Upper lobe of left lung (tissue), 6 donors: ENCODE data around the gene RNF130. TPM values are rescaled to one million over a fixed set of nuclear protein-coding genes. Genes with fewer than 3 reads are reported as not detected.

Experiments
- ATAC-seq, 2 donors: fragments of 200-7000 bp; cut with Tn5 transposase; one replicate each; pipeline ENCODE4 v1.9.1; 2022; ENCODE audit warnings: mild to moderate bottlenecking in 2 of 2, moderate library complexity in 2 of 2; ENCODE audit not compliant: low FRiP score in 2 of 2
- DNase-seq, 2 donors: peaks; one replicate each; pipeline ENCODE4 v3.0.0-alpha.2; 2019 to 2020
- H3K27ac ChIP-seq, 4 donors: fragments of 200-600 bp; sonication (generic); one replicate each; pipeline ENCODE4 v1.5.1; 2016 to 2019
- H3K27me3 ChIP-seq, 4 donors: fragments of 200-600 bp; sonication (generic); one replicate each; pipeline ENCODE4 v1.5.1; 2017 to 2019
- H3K36me3 ChIP-seq, 4 donors: fragments of 200-600 bp; sonication (generic); one replicate each; pipeline ENCODE4 v1.5.1; 2016 to 2019
- H3K4me1 ChIP-seq, 4 donors: fragments of 200-600 bp; sonication (generic); one replicate each; pipeline ENCODE4 v1.5.1; 2018 to 2019
- H3K4me3 ChIP-seq, 4 donors: fragments of 200-600 bp; sonication (generic); one replicate each; pipeline ENCODE4 v1.5.1; 2017 to 2019; ENCODE audit warnings: mild to moderate bottlenecking in 2 of 4, moderate library complexity in 1 of 4
- H3K9me3 ChIP-seq, 4 donors: fragments of 200-600 bp; sonication (generic); one replicate each; pipeline ENCODE4 v1.5.1; 2018 to 2019
- EP300 ChIP-seq, 4 donors: sonication (generic); formaldehyde crosslinking; IDR thresholded peaks; one replicate each; pipeline ENCODE4 v1.5.1; 2017; ENCODE audit warnings: antibody characterized with exemption in 4 of 4, control low read depth in 2 of 4
- POLR2A ChIP-seq, 4 donors: fragments of 450-650 bp; IDR thresholded peaks; one replicate each; pipeline ENCODE4 v1.5.1; 2016 to 2017; ENCODE audit warnings: antibody characterized with exemption in 4 of 4, mild to moderate bottlenecking in 2 of 4
- POLR2AphosphoS5 ChIP-seq, 2 donors: sonication (generic); formaldehyde crosslinking; IDR thresholded peaks; one replicate each; pipeline ENCODE4 v1.5.1; 2017; ENCODE audit warnings: antibody characterized with exemption in 2 of 2
- WGBS, 2 donors: methylation state at CpG; one replicate each; pipeline ENCODE4 v1.1.5; 2017 to 2018; 5-methylcytosine and 5-hydroxymethylcytosine counted together
- total RNA-seq, 6 donors: library from RNA; depleted of rRNA in 4 of 6; stranded (reverse); fragments of >200 nt in 4 of 6; gene quantifications; one replicate each; pipeline versions ENCODE4 v1.1.0 to v1.2.1, GENCODE V29; 2016 to 2021
- TF ChIP-seq, protein P1 (sequence below), 6 experiments: fragments of 450-650 bp in 4 of 6; fragments of 200-600 bp in 2 of 6; sonication (generic) in 2 of 6; IDR thresholded peaks; one replicate each; pipeline ENCODE4 v1.5.1; 2016 to 2019; ENCODE audit warnings: antibody characterized with exemption in 6 of 6
- donor health status: DM: no; HTN: no; CAD: no; lungs with moderate emphysema.
- donor health status: DM: no; HTN: yes; CAD: no; lungs with severe emphysema.

The RNF130 gene
- total RNA-seq, 6 donors from 2014 or later = 54.5 to 137 (median 98.2) TPM

- ATAC-seq = no peak
Measured at GRCh38 chr5:180078348-180078747, 6.8 kb upstream of the RNF130 start.

GRCh38 chr5:180077594-180078284 lies 6.2 kb upstream of the RNF130 start:
- Histone ChIP-seq H3K27ac (no peak overlapping the region), H3K4me1 (no peaks in the 10 kb centered on the region), H3K9me3 (no peaks in the 10 kb centered on the region), H3K4me3 (no peak overlapping the region), H3K36me3 (no peaks in the 10 kb centered on the region), H3K27me3 (no peaks in the 10 kb centered on the region)
- DNase-seq = no peak
- no peak for TF ChIP-seq POLR2AphosphoS5 (IDR thresholded peaks at IDR 0.05)
- TF ChIP-seq EP300 (IDR thresholded peaks at IDR 0.05) = no peak
- no peak for TF ChIP-seq POLR2A (IDR thresholded peaks at IDR 0.05)
- TF ChIP-seq, protein P1, sequence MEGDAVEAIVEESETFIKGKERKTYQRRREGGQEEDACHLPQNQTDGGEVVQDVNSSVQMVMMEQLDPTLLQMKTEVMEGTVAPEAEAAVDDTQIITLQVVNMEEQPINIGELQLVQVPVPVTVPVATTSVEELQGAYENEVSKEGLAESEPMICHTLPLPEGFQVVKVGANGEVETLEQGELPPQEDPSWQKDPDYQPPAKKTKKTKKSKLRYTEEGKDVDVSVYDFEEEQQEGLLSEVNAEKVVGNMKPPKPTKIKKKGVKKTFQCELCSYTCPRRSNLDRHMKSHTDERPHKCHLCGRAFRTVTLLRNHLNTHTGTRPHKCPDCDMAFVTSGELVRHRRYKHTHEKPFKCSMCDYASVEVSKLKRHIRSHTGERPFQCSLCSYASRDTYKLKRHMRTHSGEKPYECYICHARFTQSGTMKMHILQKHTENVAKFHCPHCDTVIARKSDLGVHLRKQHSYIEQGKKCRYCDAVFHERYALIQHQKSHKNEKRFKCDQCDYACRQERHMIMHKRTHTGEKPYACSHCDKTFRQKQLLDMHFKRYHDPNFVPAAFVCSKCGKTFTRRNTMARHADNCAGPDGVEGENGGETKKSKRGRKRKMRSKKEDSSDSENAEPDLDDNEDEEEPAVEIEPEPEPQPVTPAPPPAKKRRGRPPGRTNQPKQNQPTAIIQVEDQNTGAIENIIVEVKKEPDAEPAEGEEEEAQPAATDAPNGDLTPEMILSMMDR (IDR thresholded peaks at IDR 0.05) = no peak
- 82 to 86% methylated on average over 8 to 9 of the region's 9 CpGs for WGBS, 2 donors
- no peak for ATAC-seq

More at GRCh38 chr5:180078348-180078747, 6.8 kb upstream of the RNF130 start:
- TF ChIP-seq EP300 (IDR thresholded peaks at IDR 0.05) (no peak), POLR2A (IDR thresholded peaks at IDR 0.05) (no peak), POLR2AphosphoS5 (IDR thresholded peaks at IDR 0.05) (no peak)
- 82 to 97% methylated on average over 9 of the region's 9 CpGs for WGBS, 2 donors
- Histone ChIP-seq H3K4me1 (no peaks in the 10 kb centered on the region), H3K9me3 (no peaks in the 10 kb centered on the region), H3K4me3 (no peak overlapping the region), H3K36me3 (no peaks in the 10 kb centered on the region), H3K27me3 (no peaks in the 10 kb centered on the region), H3K27ac (no peak overlapping the region)
- no peak for DNase-seq

DNA sequence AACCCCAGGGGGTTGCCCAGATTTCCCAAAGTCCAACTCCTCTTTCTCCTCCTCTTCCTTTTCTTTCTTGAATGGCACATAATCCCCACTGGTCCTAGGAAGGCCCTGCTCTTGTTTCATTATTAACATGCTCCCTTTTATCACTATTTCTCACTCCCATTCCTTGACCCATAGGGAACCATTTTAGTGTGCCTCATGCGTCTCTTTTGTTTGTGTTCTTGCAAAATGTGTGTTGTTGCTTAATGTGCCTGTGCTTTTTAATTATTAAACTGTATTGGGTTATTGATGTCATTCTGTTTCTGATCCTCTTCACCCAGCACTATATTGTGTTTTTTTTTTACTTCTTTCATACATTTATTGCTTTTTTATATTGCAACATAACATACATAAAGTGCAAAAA lies 4.1 kb upstream of the RNF130 start:
- TF ChIP-seq POLR2AphosphoS5 (IDR thresholded peaks at IDR 0.05) (no peak), EP300 (IDR thresholded peaks at IDR 0.05) (no peak), POLR2A (IDR thresholded peaks at IDR 0.05) (no peak)
- TF ChIP-seq, protein P1 (IDR thresholded peaks at IDR 0.05) = no peak
- H3K36me3 ChIP-seq = no peaks in the 10 kb centered on the region
- no peaks in the 10 kb centered on the region for H3K27me3 ChIP-seq
- WGBS, 2 donors = 83 to 88% methylated on average over 1 of the region's 1 CpG
- H3K9me3 ChIP-seq = no peaks in the 10 kb centered on the region
- DNase-seq (no peak), ATAC-seq (no peak)
- peaks cover 0 to 8% (median 6%) of the 10 kb centered on the region in 4 donors for H3K4me1 ChIP-seq
- H3K4me3 ChIP-seq = no peak overlapping the region
- H3K27ac ChIP-seq = no peak overlapping the region

DNA sequence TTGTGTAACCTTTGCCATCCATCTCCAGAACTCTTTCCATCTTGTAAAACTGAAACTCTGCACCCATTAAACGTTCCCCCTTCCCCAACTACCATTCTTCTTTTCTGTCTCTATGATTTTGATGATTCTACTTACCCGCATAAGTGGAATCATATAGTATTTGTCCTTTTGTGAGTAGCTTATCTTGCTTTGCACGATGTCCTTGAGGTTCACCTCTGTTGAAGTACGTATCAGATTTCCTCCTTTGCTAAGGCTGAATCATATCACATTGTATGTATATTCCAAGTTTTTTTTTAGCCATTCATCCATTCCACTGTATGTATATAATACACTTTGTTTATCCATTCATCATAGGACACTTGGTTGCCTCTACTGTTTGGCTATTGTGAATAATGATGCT lies 2.9 kb upstream of the RNF130 start:
- peaks cover 8 to 21% (median 16%) of the 10 kb centered on the region in 4 donors for H3K4me1 ChIP-seq
- no peaks in the 10 kb centered on the region for H3K9me3 ChIP-seq
- no peak overlapping the region for H3K4me3 ChIP-seq
- no peak overlapping the region for H3K27ac ChIP-seq
- H3K27me3 ChIP-seq = no peaks in the 10 kb centered on the region
- no peak for ATAC-seq
- DNase-seq = no peak
- WGBS, 2 donors = 50 to 54% methylated on average over 4 of the region's 4 CpGs
- TF ChIP-seq, protein P1 (IDR thresholded peaks at IDR 0.05) = no peak
- TF ChIP-seq POLR2AphosphoS5 (IDR thresholded peaks at IDR 0.05) (no peak), EP300 (IDR thresholded peaks at IDR 0.05) (no peak), POLR2A (IDR thresholded peaks at IDR 0.05) (no peak)
- no peaks in the 10 kb centered on the region for H3K36me3 ChIP-seq

- Histone ChIP-seq H3K36me3 (no peaks in the 10 kb centered on the region), H3K27me3 (no peaks in the 10 kb centered on the region), H3K9me3 (no peaks in the 10 kb centered on the region), H3K27ac (peak overlapping the region in 3 of 4 donors; percentile 94 to 99 (median 96)), H3K4me3 (peak overlapping the region in 2 of 4 donors; percentile 69 to 95), H3K4me1 (peaks cover 12 to 32% (median 20%) of the 10 kb centered on the region in 4 donors)
- DNase-seq (peak in 1 of 2 donors; percentile 88), ATAC-seq (no peak)
- WGBS, 2 donors = 91% methylated on average over 16 to 25 of the region's 25 CpGs
- TF ChIP-seq POLR2A (IDR thresholded peaks at IDR 0.05) = no peak
- no peak for TF ChIP-seq POLR2AphosphoS5 (IDR thresholded peaks at IDR 0.05)
- TF ChIP-seq EP300 (IDR thresholded peaks at IDR 0.05) = no peak
- TF ChIP-seq, protein P1 (IDR thresholded peaks at IDR 0.05) = no peak
Measured at GRCh38 chr5:180072556-180072955, 997 bp upstream of the RNF130 start.
